Liver (tissue), 9 donors: ENCODE data around the gene SMYD3. TPM values are rescaled to one million over a fixed set of nuclear protein-coding genes. Genes with fewer than 3 reads are reported as not detected.

Experiments
- DNase-seq: peaks from one replicate; pipeline ENCODE4 v3.0.0-alpha.2; 2017; ENCODE audit warnings: low spot score
- H3K27ac ChIP-seq, 2 donors: one replicate each; pipeline ENCODE4 v1.7.0; 2013; ENCODE audit warnings: inconsistent platforms in 2 of 2, low read length in 2 of 2, control low read depth in 1 of 2, low read depth in 1 of 2, mild to moderate bottlenecking in 1 of 2
- H3K27me3 ChIP-seq, 4 donors: one replicate each; pipeline versions ENCODE4 v1.6.1 to v1.7.0; 2013; ENCODE audit warnings: low read length in 3 of 4, inconsistent platforms in 1 of 4, mild to moderate bottlenecking in 1 of 4, moderate library complexity in 1 of 4; ENCODE audit not compliant: control insufficient read depth in 4 of 4, insufficient read depth in 4 of 4
- H3K36me3 ChIP-seq, 4 donors: one replicate each; pipeline versions ENCODE4 v1.6.1 to v1.7.0; 2013; ENCODE audit warnings: low read length in 3 of 4, mild to moderate bottlenecking in 3 of 4, low read depth in 1 of 4, moderate library complexity in 1 of 4; ENCODE audit not compliant: control insufficient read depth in 4 of 4, insufficient read depth in 3 of 4
- H3K4me1 ChIP-seq, 4 donors: one replicate each; pipeline versions ENCODE4 v1.6.1 to v1.7.0; 2013; ENCODE audit warnings: low read length in 3 of 4, mild to moderate bottlenecking in 3 of 4, moderate library complexity in 1 of 4; ENCODE audit not compliant: control insufficient read depth in 4 of 4, insufficient read depth in 4 of 4
- H3K4me3 ChIP-seq, 3 donors: one replicate each; pipeline versions ENCODE4 v1.6.1 to v1.7.0; 2013; ENCODE audit warnings: low read length in 3 of 3, control low read depth in 1 of 3, low read depth in 1 of 3, mild to moderate bottlenecking in 1 of 3
- H3K9ac ChIP-seq, 2 donors: one replicate each; pipeline ENCODE4 v1.7.0; 2013; ENCODE audit warnings: low read length in 2 of 2, mild to moderate bottlenecking in 2 of 2, moderate library complexity in 2 of 2, control low read depth in 1 of 2, low read depth in 1 of 2
- H3K9me3 ChIP-seq, 4 donors: one replicate each; pipeline versions ENCODE4 v1.6.1 to v1.7.0; 2013; ENCODE audit warnings: low read length in 3 of 4; ENCODE audit not compliant: control insufficient read depth in 4 of 4
- ATF3 ChIP-seq: IDR thresholded peaks from 2 replicates; pipeline ENCODE4 v1.6.1; 2016; ENCODE audit warnings: antibody characterized with exemption
- CTCF ChIP-seq: fragments of 150-350 bp; IDR thresholded peaks from 2 replicates; pipeline ENCODE4 v1.5.1; 2017; ENCODE audit warnings: improper control_type of control experiment, low read depth, low read length; ENCODE audit not compliant: missing input control
- EGR1 ChIP-seq, 2 donors: IDR thresholded peaks; 2 replicates each; pipeline ENCODE4 v1.6.1; 2016 to 2018; ENCODE audit warnings: antibody characterized with exemption in 2 of 2, low read depth in 2 of 2
- FOXA1 ChIP-seq: IDR thresholded peaks from 2 replicates; pipeline ENCODE4 v1.6.1; 2016; ENCODE audit warnings: antibody characterized with exemption
- GABPA ChIP-seq, 2 donors: IDR thresholded peaks in 1 of 2; conservative IDR thresholded peaks in 1 of 2; 2 replicates each; pipeline ENCODE4 v1.6.1; 2016; ENCODE audit warnings: antibody characterized with exemption in 2 of 2, mild to moderate bottlenecking in 1 of 2, moderate library complexity in 1 of 2
- HNF4A ChIP-seq, 2 donors: conservative IDR thresholded peaks; 2 replicates each; pipeline ENCODE4 v1.6.1; 2016; ENCODE audit warnings: antibody characterized with exemption in 2 of 2, mild to moderate bottlenecking in 2 of 2
- JUND ChIP-seq, 2 donors: IDR thresholded peaks; 2 replicates each; pipeline ENCODE4 v1.6.1; 2016; ENCODE audit warnings: antibody characterized with exemption in 2 of 2
- NR2F2 ChIP-seq: IDR thresholded peaks from 2 replicates; pipeline ENCODE4 v1.6.1; 2016; ENCODE audit warnings: antibody characterized with exemption
- RAD21 ChIP-seq, 2 donors: IDR thresholded peaks; 2 replicates each; pipeline ENCODE4 v1.6.1; 2016; ENCODE audit warnings: antibody characterized with exemption in 2 of 2, mild to moderate bottlenecking in 2 of 2
- REST ChIP-seq: IDR thresholded peaks from 2 replicates; pipeline ENCODE4 v1.6.1; 2016; ENCODE audit warnings: antibody characterized with exemption, mild to moderate bottlenecking
- TAF1 ChIP-seq: conservative IDR thresholded peaks from 2 replicates; pipeline ENCODE4 v1.6.1; 2016; ENCODE audit warnings: antibody characterized with exemption, mild to moderate bottlenecking
- YY1 ChIP-seq: IDR thresholded peaks from 2 replicates; pipeline ENCODE4 v1.6.1; 2016; ENCODE audit warnings: antibody characterized with exemption, mild to moderate bottlenecking
- ZBTB33 ChIP-seq: IDR thresholded peaks from 2 replicates; pipeline ENCODE4 v1.6.1; 2016; ENCODE audit warnings: antibody characterized with exemption
- WGBS: extraction: QIAGEN DNeasy Blood & Tissue Kit; methylation state at CpG from one replicate; pipeline ENCODE4 v1.1.7; 2013; 5-methylcytosine and 5-hydroxymethylcytosine counted together
- polyA plus RNA-seq, 2 donors: library from polyadenylated mRNA; stranded (reverse) in 1 of 2; unstranded in 1 of 2; fragments of 200-250 nt in 1 of 2; fragments of >200 nt in 1 of 2; fragmentation: Nextera tagmentation in 1 of 2; extraction: Ambion mirVana in 1 of 2; gene quantifications; one replicate each; pipeline versions ENCODE4 v1.2.1 to v1.2.3, GENCODE V29; 2013 to 2015
- total RNA-seq, 2 donors: library from RNA; depleted of rRNA; stranded (reverse); fragments of >200 nt; gene quantifications; one replicate each; pipeline ENCODE4 v1.2.3, GENCODE V29; 2014
- donor health status: healthy.
- donor health status: healthy.
- donor health status: healthy.
- donor health status: healthy.
- donor health status: healthy.

Gene SMYD3
- total and polyA plus RNA-seq, 4 donors, result 3.1 to 9.1 (median 8.0) TPM

- no peak for DNase-seq
- H3K4me3 ChIP-seq, result no peak overlapping the region
- no peak overlapping the region for H3K9ac ChIP-seq
- H3K36me3 ChIP-seq, result no peaks in the 10 kb centered on the region
- H3K27ac ChIP-seq, result no peak overlapping the region
- H3K4me1 ChIP-seq, result no peaks in the 10 kb centered on the region
- 93% methylated on average over 6 of the region's 6 CpGs for WGBS
- no peak for TF ChIP-seq ATF3
- no peak for TF ChIP-seq TAF1
- TF ChIP-seq NR2F2, result no peak
- no peak for TF ChIP-seq HNF4A (conservative IDR thresholded peaks at IDR 0.05)
- TF ChIP-seq REST, result no peak
- no peak for TF ChIP-seq GABPA (IDR thresholded peaks at IDR 0.05 in 1 of 2, conservative IDR thresholded peaks at IDR 0.05 in 1 of 2)
- no peak for TF ChIP-seq CTCF
- H3K27me3 ChIP-seq, result no peaks in the 10 kb centered on the region
- H3K9me3 ChIP-seq, result no peaks in the 10 kb centered on the region
These were observed 519.5 kb downstream of the SMYD3 start for GRCh38 chr1:245987577-245987976.

GRCh38 chr1:245987219-245987545 lies 519.9 kb downstream of the SMYD3 start:
- no peaks in the 10 kb centered on the region for H3K36me3 ChIP-seq
- no peaks in the 10 kb centered on the region for H3K27me3 ChIP-seq
- H3K9ac ChIP-seq, result no peak overlapping the region
- no peak overlapping the region for H3K27ac ChIP-seq
- no peak for DNase-seq
- H3K4me3 ChIP-seq, result no peak overlapping the region
- no peaks in the 10 kb centered on the region for H3K9me3 ChIP-seq
- WGBS, result 79% methylated on average over 2 of the region's 2 CpGs
- H3K4me1 ChIP-seq, result no peaks in the 10 kb centered on the region
- no peak for TF ChIP-seq RAD21 (IDR thresholded peaks at IDR 0.05)

GRCh38 chr1:245986404-245987218 lies 520.5 kb downstream of the SMYD3 start:
- no peak overlapping the region for H3K4me3 ChIP-seq
- WGBS, result 68% methylated on average over 12 of the region's 12 CpGs
- no peaks in the 10 kb centered on the region for H3K36me3 ChIP-seq
- no peaks in the 10 kb centered on the region for H3K9me3 ChIP-seq
- no peaks in the 10 kb centered on the region for H3K27me3 ChIP-seq
- no peak overlapping the region for H3K27ac ChIP-seq
- H3K9ac ChIP-seq, result no peak overlapping the region
- DNase-seq, result no peak
- no peaks in the 10 kb centered on the region for H3K4me1 ChIP-seq
- no peak for TF ChIP-seq JUND (IDR thresholded peaks at IDR 0.05)
- TF ChIP-seq GABPA (IDR thresholded peaks at IDR 0.05 in 1 of 2, conservative IDR thresholded peaks at IDR 0.05 in 1 of 2), result no peak
- no peak for TF ChIP-seq CTCF
- no peak for TF ChIP-seq NR2F2
- TF ChIP-seq FOXA1, result no peak
- TF ChIP-seq RAD21 (IDR thresholded peaks at IDR 0.05), result no peak
- TF ChIP-seq ATF3, result no peak
- no peak for TF ChIP-seq YY1
- no peak for TF ChIP-seq HNF4A (conservative IDR thresholded peaks at IDR 0.05)
- no peak for TF ChIP-seq ZBTB33
- TF ChIP-seq EGR1 (IDR thresholded peaks at IDR 0.05; ENCODE audit: low read depth in 2 of 2), result no peak
- no peak for TF ChIP-seq TAF1
